A204.1 (cell line): ENCODE measurements around the gene PRG2.
"Not testable (repeated sequence)": the region's sequence is repeated elsewhere in the genome, so short reads cannot be mapped to it uniquely, and the experiment has no call there.

Source experiments
- FAIRE-seq: peaks from 2 replicates; lab custom pipeline; 2012; peaks lifted over from hg19 to GRCh38; lab: Jason Lieb, UNC

Gene PRG2

GRCh38 chr11:57344826-57345225 lies 45.6 kb downstream of the PRG2 start:
- no peak for FAIRE-seq

- no peak for FAIRE-seq
These were observed 46.6 kb downstream of the PRG2 start for GRCh38 chr11:57343825-57344224.

GRCh38 chr11:57342702-57343101 lies 47.7 kb downstream of the PRG2 start:
- no peak for FAIRE-seq

- no peak for FAIRE-seq
These were observed 49.1 kb downstream of the PRG2 start for GRCh38 chr11:57341250-57341808.

GRCh38 chr11:57340039-57340615 lies 50.3 kb downstream of the PRG2 start:
- FAIRE-seq, result no peak

GRCh38 chr11:57339328-57339727 lies 51.1 kb downstream of the PRG2 start:
- FAIRE-seq, result no peak

- FAIRE-seq, result no peak
These were observed 52.3 kb downstream of the PRG2 start, which contains the start of gene P2RX3 for GRCh38 chr11:57338142-57338541. Gene P2RX3, plus strand, starts transcription at chr11:57338352. Its CDS starts 199 bp downstream, at chr11:57338551.

- not testable (repeated sequence) for FAIRE-seq
These were observed 53.6 kb downstream of the PRG2 start for GRCh38 chr11:57336856-57337255.
